GM19324 (cell line): ENCODE data around the gene PSMB4.
"Not testable (repeated sequence)": the region's sequence is repeated elsewhere in the genome, so short reads cannot be mapped to it uniquely, and the experiment has no call there.

Experiments used
- ATAC-seq: cut with Tn5 transposase; IDR thresholded peaks from one replicate; pipeline ENCODE4 v1.9.1; 2021; ENCODE audit warnings: mild to moderate bottlenecking, moderate library complexity; ENCODE audit not compliant: unreplicated experiment, low FRiP score

PSMB4 gene

GRCh38 chr1:151386002-151386401, 13.4 kb upstream of the PSMB4 start:
- ATAC-seq, result no peak

- not testable (repeated sequence) for ATAC-seq
These were observed 8.9 kb upstream of the PSMB4 start for GRCh38 chr1:151390221-151391078.

- ATAC-seq, result no peak
These were observed 8.3 kb upstream of the PSMB4 start for GRCh38 chr1:151391079-151391563.

- no peak for ATAC-seq
These were observed 5.8 kb upstream of the PSMB4 start for GRCh38 chr1:151393583-151393982.

- ATAC-seq, result not testable (repeated sequence)
These were observed 3.1 kb upstream of the PSMB4 start for GRCh38 chr1:151396265-151396664.

GRCh38 chr1:151401125-151401788, 1.9 kb downstream of the PSMB4 start:
- no peak for ATAC-seq

GRCh38 chr1:151401860-151402259, 2.5 kb downstream of the PSMB4 start:
- ATAC-seq, result no peak

- no peak for ATAC-seq
These were observed 3.4 kb downstream of the PSMB4 start for GRCh38 chr1:151402764-151403163.

GRCh38 chr1:151403612-151404011, 4.2 kb downstream of the PSMB4 start:
- ATAC-seq, result no peak

- no peak for ATAC-seq
These were observed 6.0 kb downstream of the PSMB4 start for GRCh38 chr1:151405187-151405951.

- no peak for ATAC-seq
These were observed 6.8 kb downstream of the PSMB4 start for GRCh38 chr1:151406176-151406575.

GRCh38 chr1:151407304-151407703, 7.9 kb downstream of the PSMB4 start:
- ATAC-seq, result no peak

GRCh38 chr1:151408891-151409290, 9.5 kb downstream of the PSMB4 start:
- ATAC-seq, result no peak

- no peak for ATAC-seq
These were observed 12.5 kb downstream of the PSMB4 start for GRCh38 chr1:151411884-151412283.

- ATAC-seq, result no peak
These were observed 16.9 kb downstream of the PSMB4 start for GRCh38 chr1:151416231-151416630.

GRCh38 chr1:151418081-151418480, 18.7 kb downstream of the PSMB4 start:
- ATAC-seq, result no peak

GRCh38 chr1:151419819-151420218, 20.4 kb downstream of the PSMB4 start:
- no peak for ATAC-seq

GRCh38 chr1:151425103-151425502, 25.7 kb downstream of the PSMB4 start:
- ATAC-seq, result no peak

- no peak for ATAC-seq
These were observed 28.7 kb downstream of the PSMB4 start for GRCh38 chr1:151428068-151428467.

GRCh38 chr1:151433827-151434226, 34.5 kb downstream of the PSMB4 start:
- not testable (repeated sequence) for ATAC-seq

- no peak for ATAC-seq
These were observed 35.8 kb downstream of the PSMB4 start for GRCh38 chr1:151435174-151435573.
